GM19467 (cell line): ENCODE results near the gene FEN1.

Source experiments
- ATAC-seq: cut with Tn5 transposase; IDR thresholded peaks from one replicate; pipeline ENCODE4 v1.9.1; 2021; ENCODE audit warnings: mild to moderate bottlenecking, moderate library complexity; ENCODE audit not compliant: unreplicated experiment

Gene FEN1

DNA sequence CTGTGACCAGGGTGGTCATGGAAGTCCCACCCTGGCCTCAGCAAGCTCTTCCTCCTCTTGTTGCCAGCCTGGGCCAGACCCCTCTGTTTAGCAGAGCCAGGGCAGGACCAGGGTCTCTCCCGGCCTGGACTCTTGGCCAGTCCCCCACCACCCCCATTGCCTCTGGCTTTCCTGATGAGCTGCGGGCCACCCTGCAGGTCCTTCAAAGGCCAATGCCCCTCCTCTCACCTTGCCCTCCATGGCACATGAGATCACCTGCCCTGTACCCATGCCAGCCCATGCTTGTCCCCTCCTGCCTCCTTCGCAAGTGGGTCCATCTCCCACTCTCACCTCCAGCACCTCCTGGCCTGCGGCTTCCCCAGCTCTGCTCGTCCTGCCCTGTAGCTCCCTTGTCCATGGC lies 45.8 kb downstream of the FEN1 start:
- ATAC-seq, result no peak

DNA sequence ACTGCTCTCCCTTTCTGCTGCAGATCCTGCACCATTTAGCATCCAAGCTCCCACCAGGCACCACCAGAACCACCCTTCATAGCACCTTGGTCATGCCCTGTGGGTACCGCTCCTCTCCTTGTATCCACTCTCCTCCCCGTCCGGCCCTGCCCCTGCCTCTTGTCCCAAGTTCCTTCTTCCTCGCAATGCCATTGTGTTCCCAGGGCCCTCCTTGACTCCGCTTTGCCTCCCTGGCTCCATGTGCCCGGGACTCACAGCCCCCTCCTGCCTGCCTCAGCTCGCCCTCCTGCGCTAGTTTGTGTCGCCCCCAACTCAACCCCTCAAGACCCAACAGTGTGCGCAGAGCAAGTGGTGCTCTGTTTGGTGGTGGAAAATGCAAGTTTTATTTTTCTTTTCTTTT lies 46.2 kb downstream of the FEN1 start:
- no peak for ATAC-seq

DNA sequence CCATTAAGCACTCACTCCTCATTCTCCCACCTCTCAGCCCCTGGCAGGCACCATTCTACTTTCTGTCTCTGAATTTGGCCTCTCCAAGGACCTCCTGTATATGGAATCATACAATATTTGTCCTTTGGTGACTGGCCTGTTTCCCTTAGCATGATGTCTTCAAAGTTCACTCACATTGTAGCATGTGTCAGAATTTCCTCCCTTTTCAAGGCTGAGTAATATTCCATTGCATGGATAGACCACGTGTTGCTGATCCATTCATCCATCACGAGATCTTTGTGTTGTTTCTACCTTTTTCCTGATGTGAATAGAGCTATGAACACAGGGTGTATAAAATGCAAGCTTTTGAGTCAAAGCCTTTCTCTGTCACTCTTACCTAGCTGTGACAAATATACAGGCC lies 47.0 kb downstream of the FEN1 start:
- ATAC-seq, result no peak

DNA sequence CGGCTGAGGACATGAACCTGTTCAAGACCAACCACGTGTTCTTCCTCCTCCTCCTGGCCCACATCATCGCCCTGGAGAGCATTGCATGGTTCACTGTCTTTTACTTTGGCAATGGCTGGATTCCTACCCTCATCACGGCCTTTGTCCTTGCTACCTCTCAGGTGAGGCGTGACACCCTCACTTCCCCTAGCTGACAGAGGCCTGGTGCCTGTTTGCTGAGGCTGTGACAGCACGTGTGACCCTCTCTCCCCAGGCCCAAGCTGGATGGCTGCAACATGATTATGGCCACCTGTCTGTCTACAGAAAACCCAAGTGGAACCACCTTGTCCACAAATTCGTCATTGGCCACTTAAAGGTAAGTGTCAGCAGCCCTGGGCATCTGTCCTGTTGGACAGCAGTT lies 47.7 kb downstream of the FEN1 start:
- no peak for ATAC-seq

DNA sequence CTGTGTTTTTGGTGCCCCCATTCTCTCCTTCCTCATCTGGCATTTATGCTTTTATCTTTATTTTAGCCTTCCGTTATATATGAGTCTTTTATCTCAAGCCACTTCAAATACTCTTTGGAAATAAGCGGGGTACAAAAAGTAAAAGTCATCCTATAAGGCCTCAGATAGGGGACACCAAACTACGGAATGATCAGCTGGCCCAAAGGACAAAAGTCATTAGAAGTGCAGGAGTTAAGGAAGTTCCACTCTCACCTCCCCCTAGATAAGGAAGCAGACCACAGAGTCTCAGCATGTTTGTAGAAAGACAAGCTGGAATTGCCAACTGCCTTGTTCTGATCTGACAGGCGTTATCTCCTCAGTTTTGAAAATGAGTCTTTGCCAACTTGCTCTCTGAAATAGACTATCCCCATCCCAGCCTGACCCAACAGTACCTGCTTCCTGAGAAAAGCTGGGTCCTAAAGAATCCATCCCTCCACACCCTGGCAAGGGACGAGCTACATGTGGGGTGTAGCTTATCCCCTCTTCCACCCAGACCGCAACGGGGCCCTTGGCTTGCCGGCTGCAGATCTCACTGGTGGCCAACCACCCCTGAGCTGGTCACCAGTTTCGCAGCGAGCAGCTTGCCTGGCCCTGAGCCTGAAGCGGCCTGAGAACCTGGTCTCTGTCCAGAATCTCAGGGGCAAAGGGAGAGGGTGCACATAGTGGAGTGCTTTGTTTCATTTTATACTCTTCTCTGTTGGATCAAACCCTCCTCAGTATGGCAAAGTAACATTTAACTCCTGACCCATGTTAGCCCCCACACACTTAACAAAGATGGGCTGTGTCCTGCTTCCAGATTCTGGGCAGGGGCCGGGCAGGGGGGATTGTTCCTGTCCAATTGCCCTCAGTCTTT lies 49.2 kb downstream of the FEN1 start:
- ATAC-seq, result no peak

DNA sequence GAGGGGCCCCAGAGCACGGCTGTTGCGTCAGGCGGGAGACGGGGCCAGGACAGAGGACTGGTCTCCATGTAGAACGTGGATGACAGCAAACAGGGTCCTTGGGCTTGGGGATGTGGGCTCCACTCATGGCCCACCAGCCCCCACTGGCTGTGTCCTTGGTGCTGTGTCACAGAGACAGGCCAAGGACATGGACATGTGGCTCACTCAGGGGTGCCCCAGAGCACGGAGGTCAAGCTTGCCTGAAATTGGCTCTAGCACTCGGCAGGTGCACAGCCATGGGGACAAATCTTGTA lies 49.8 kb downstream of the FEN1 start:
- ATAC-seq, result no peak

DNA sequence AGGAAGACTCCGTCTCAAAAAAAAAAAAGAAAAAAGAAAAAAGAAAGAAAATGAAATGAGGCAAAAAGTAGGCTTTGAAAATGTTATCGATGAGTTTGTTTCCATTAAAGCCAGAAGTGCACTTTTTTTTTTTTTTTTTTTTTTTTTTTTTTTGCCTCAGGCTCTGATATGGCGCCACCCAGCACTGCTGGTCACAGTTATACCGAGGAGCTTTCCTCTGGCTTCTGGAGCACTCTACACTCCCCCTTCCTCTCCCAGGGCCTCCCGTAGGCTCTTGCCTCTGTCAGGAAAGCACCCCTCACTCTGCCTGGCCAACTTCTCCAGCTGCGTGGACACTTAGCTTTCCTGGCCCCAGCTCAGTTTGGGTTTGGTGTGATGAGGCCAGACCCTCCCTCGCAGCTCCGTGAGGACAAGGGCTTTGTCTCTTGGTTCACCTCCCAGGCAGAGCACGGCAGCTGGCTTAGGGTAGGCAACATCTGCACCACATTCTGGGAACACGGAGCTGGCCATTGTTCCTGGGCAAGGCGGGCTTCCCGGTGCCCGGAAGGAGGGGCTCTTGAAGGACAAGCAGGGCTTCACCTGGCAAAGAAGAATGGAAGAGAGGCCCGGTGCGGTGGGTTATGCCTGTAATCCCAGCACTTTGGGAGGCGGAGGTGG lies 52.3 kb downstream of the FEN1 start:
- no peak for ATAC-seq

DNA sequence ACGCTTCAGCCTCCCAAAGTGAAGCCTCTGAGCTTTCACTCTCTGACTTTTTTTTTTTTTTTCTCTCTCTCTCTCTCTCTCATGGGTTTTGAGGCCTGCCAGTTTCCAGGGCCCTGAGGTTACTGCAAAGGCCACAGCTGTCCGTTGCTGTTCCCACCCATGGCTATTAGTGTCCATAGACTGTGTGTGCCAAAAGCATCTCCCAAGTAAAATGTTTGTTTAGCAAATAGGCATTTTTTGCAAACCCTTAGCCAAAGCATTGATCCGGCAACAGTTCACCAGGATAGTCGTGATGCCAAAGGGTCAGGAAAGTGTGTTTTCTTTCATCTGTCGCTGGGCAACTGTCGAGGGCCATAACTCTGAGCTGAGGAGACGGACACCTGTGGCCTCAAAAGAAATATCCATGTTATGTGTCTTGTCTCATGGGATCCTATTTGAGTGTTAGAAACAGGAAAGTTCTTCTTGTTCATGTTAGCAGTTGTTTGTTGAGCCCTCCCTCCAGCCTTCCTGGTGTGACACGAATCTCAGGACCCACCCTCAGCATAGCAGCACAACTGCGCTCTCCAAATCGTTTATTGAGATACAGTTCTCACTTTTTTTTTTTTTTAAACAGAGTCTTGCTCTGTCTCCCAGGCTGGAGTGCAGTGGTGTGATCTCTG lies 53.8 kb downstream of the FEN1 start:
- ATAC-seq, result no peak
